ENCODE results near the gene KIF19. TPM values are rescaled to one million over a fixed set of nuclear protein-coding genes. Genes with fewer than 3 reads are reported as not detected.

The KIF19 gene
- total RNA-seq, 1 donor = not detected

- no peak for DNase-seq (ENCODE audit: low read depth)
- no peak for TF ChIP-seq CTCF (IDR thresholded peaks at IDR 0.05; ENCODE audit: insufficient read depth, low read length)
- H3K4me3 ChIP-seq (ENCODE audit: low read depth, low read length) = no peak overlapping the region
Measured at GRCh38 chr17:74336307-74336706, 10.3 kb downstream of the KIF19 start.

- no peak for DNase-seq (ENCODE audit: low read depth)
- no peak overlapping the region for H3K4me3 ChIP-seq (ENCODE audit: low read depth, low read length)
- TF ChIP-seq CTCF (IDR thresholded peaks at IDR 0.05; ENCODE audit: insufficient read depth, low read length) = no peak
Measured at GRCh38 chr17:74337834-74338500, 11.9 kb downstream of the KIF19 start.

GRCh38 chr17:74339537-74340195 lies 13.6 kb downstream of the KIF19 start:
- DNase-seq (ENCODE audit: low read depth) = no peak
- H3K4me3 ChIP-seq (ENCODE audit: low read depth, low read length) = no peak overlapping the region
- TF ChIP-seq CTCF (IDR thresholded peaks at IDR 0.05; ENCODE audit: insufficient read depth, low read length) = no peak

GRCh38 chr17:74340470-74341023 lies 14.5 kb downstream of the KIF19 start:
- no peak for DNase-seq (ENCODE audit: low read depth)
- TF ChIP-seq CTCF (IDR thresholded peaks at IDR 0.05; ENCODE audit: insufficient read depth, low read length) = no peak
- H3K4me3 ChIP-seq (ENCODE audit: low read depth, low read length) = no peak overlapping the region

GRCh38 chr17:74342224-74342623 lies 16.2 kb downstream of the KIF19 start:
- no peak for TF ChIP-seq CTCF (IDR thresholded peaks at IDR 0.05; ENCODE audit: insufficient read depth, low read length)
- no peak overlapping the region for H3K4me3 ChIP-seq (ENCODE audit: low read depth, low read length)
- no peak for DNase-seq (ENCODE audit: low read depth)

- no peak overlapping the region for H3K4me3 ChIP-seq (ENCODE audit: low read depth, low read length)
- no peak for DNase-seq (ENCODE audit: low read depth)
- no peak for TF ChIP-seq CTCF (IDR thresholded peaks at IDR 0.05; ENCODE audit: insufficient read depth, low read length)
Measured at GRCh38 chr17:74343121-74343520, 17.1 kb downstream of the KIF19 start.

Measured in fibroblast of the aortic adventitia (primary cell).